ENCODE results near the gene C1GALT1C1.

The C1GALT1C1 gene

GRCh38 chrX:120604361-120604782, 25.5 kb downstream of the C1GALT1C1 start:
- TF ChIP-seq CTCF (IDR thresholded peaks at IDR 0.05), result no peak
- Histone ChIP-seq H3K27ac (peak overlapping the region; percentile 91), H3K9ac (peak overlapping the region; percentile 61), H3K36me3 (ENCODE audit: control insufficient read depth, insufficient read depth, low read length) (no peaks in the 10 kb centered on the region), H3K4me2 (ENCODE audit: low read length) (peak overlapping the region; percentile 84), H2AFZ (peak overlapping the region; percentile 84), H3K4me3 (ENCODE audit: low read depth, low read length) (peak overlapping the region; percentile 83), H3K4me1 (no peaks in the 10 kb centered on the region), H3K79me2 (no peaks in the 10 kb centered on the region), H3K9me3 (ENCODE audit: control insufficient read depth, low read length) (no peaks in the 10 kb centered on the region), H3K27me3 (ENCODE audit: control insufficient read depth, insufficient read depth, low read length) (no peaks in the 10 kb centered on the region)

GRCh38 chrX:120603707-120604360, 26.0 kb downstream of the C1GALT1C1 start, which contains the start of gene MCTS1:
TSS of gene MCTS1 (plus strand) at chrX:120604101. CDS start at chrX:120604237, 136 bp downstream.
- Histone ChIP-seq H3K9me3 (ENCODE audit: control insufficient read depth, low read length) (no peaks in the 10 kb centered on the region), H3K4me1 (no peaks in the 10 kb centered on the region), H3K27ac (peak within 1 kb of the TSS; percentile 91), H3K4me3 (ENCODE audit: low read depth, low read length) (peak within 1 kb of the TSS; percentile 83), H3K27me3 (ENCODE audit: control insufficient read depth, insufficient read depth, low read length) (no peaks in the 10 kb centered on the region), H3K9ac (peak within 1 kb of the TSS; percentile 61), H3K4me2 (ENCODE audit: low read length) (peak within 1 kb of the TSS; percentile 84), H2AFZ (peak within 1 kb of the TSS; percentile 84), H3K36me3 (ENCODE audit: control insufficient read depth, insufficient read depth, low read length) (no peaks in the 10 kb centered on the region), H3K79me2 (no peaks in the 10 kb centered on the region)
- TF ChIP-seq CTCF (IDR thresholded peaks at IDR 0.05), result no peak

GRCh38 chrX:120585702-120586101, 44.2 kb downstream of the C1GALT1C1 start:
- no peak overlapping the region for H3K9ac ChIP-seq
- H3K79me2 ChIP-seq, result no peaks in the 10 kb centered on the region

More at GRCh38 chrX:120585702-120586101, 44.2 kb downstream of the C1GALT1C1 start:
- no peak overlapping the region for H3K4me2 ChIP-seq (ENCODE audit: low read length)
- no peak for TF ChIP-seq CTCF (IDR thresholded peaks at IDR 0.05)
- H3K9me3 ChIP-seq (ENCODE audit: control insufficient read depth, low read length), result no peaks in the 10 kb centered on the region
- H3K27ac ChIP-seq, result no peak overlapping the region
- H3K4me3 ChIP-seq (ENCODE audit: low read depth, low read length), result no peak overlapping the region
- H3K27me3 ChIP-seq (ENCODE audit: control insufficient read depth, insufficient read depth, low read length), result no peaks in the 10 kb centered on the region
- no peak overlapping the region for H2AFZ ChIP-seq
- no peaks in the 10 kb centered on the region for H3K36me3 ChIP-seq (ENCODE audit: control insufficient read depth, insufficient read depth, low read length)
- H3K4me1 ChIP-seq, result no peaks in the 10 kb centered on the region
